G401.6 (cell line): Measurements from ENCODE around the gene NAA38.
"Not testable (repeated sequence)": the region's sequence is repeated elsewhere in the genome, so short reads cannot be mapped to it uniquely, and the experiment has no call there.

ENCODE experiments used
- FAIRE-seq: peaks from 2 replicates; lab custom pipeline; 2012; peaks lifted over from hg19 to GRCh38; lab: Jason Lieb, UNC

Gene NAA38

GRCh38 chr17:7881276-7882054, 24.1 kb upstream of the NAA38 start:
- no peak for FAIRE-seq

GRCh38 chr17:7880076-7880868, 22.9 kb upstream of the NAA38 start:
- no peak for FAIRE-seq

DNA sequence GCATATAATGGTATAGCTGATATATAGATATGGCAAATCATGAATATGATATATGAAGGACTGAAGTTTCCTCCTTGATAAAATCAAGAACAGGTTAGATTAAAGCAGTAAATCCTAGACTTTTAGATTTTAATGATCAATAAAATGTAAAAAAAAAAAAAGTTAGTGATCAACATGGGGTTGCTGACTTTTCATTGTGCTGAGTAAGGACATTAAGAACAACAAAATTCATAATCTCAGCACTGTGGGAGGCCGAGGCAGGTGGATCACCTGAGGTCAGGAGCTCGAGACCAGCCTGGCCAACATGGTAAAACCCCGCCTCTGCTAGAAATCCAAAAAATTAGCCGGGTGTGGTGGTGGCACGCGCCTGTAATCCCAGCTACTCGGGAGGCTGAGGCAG, 20.9 kb upstream of the NAA38 start:
- no peak for FAIRE-seq

DNA sequence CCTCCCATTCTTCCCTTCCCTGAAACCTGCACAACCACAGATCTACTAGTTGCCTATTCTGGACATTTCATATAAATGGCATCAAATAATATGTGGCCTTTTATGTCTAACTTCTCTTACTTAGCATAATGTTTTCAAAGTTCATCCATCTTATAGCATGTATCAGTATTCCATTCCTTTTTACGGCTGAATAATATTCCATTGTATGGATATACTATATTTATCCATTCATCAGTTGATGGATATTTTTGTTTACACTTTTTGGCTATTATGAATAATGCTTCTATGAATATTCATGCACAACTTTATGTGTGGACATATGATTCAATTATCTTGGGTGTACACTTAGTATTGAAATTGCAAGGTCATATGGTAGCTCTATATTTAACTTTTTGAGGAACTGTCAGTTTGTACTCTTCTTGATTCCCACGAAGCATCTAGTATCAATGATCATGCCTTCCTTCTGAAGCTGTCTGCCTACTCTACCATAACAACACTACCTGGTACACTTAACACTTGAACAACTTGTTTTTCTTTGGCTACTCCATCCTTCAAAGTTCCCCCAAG, 18.5 kb upstream of the NAA38 start:
- FAIRE-seq = no peak

DNA sequence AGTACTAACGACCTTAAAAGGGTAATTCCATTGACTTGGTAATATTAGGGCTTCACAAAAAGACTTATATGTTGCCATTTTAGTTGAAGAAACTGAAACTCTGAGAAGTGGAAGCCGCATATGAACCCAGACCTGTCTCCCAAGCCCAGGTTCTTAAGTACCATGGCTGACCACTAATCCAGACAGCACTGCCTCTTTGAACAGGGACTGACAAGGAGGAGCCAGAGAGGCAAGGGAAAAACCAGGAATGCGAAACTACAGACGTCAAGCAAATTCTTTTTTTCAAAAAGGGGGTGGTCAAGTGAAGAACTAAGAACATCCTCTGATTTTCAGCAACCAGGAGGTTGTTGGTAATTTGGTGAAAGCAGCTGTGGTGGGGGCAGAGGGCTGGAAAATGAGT, 15.7 kb upstream of the NAA38 start:
- FAIRE-seq = no peak

- no peak for FAIRE-seq
Observed at GRCh38 chr17:7867881-7868329, 10.5 kb upstream of the NAA38 start.

- FAIRE-seq = no peak
Observed at GRCh38 chr17:7864995-7865650, 7.8 kb upstream of the NAA38 start.

DNA sequence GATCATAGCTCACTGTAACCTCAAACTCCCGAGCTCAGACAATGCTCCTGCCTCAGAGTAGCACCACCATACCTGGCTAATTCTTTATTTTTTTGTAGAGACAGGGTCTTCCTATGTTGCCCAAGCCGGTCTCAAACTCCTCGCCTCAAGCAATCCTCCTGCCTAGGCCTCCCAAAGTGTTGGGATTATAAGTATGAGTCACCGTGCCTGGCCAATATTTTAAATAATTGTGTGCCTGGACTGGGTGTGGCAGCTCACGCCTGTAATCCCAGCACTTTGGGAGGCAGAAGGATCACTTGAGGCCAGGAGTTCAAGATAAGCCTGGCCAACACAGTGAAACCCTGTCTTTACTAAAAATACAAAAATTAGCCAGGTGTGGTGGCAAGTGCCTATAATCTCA, 7.0 kb upstream of the NAA38 start:
- not testable (repeated sequence) for FAIRE-seq

DNA sequence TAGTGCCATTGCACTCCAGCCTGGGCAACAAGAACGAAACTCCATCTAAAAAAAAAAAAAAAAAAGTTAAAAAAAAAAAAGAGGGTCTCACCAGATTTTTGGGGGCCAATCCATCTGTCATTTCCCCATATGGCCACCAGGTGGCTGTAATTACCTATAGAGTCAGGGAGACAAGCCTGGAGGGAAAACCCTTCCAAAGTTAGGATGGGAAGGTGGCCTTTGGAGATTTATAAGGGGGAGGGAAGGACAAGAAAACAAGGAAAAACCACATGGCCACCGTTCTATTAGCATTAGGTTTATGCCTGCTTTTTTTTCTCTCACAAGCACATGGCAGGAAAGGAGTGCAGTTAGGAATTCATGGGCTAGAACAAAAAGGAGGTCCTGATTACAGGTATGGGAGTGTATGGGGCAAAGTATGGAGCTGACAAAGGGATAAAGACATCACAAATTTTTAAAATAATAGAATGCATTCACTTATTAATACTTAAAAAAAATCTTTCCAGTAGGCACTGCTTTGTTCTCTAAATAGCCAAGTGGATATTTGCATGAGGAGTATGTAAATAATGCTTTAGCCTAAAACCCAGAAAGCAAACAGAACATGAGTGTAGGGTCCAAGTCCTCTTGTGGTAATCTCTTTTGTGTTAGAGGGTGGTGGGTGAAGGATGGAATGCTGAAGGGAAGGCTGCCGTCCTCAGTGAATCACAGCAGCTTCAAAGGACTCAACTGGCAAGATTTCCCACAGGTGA, 5.5 kb upstream of the NAA38 start:
- peak; percentile 84 for FAIRE-seq

DNA sequence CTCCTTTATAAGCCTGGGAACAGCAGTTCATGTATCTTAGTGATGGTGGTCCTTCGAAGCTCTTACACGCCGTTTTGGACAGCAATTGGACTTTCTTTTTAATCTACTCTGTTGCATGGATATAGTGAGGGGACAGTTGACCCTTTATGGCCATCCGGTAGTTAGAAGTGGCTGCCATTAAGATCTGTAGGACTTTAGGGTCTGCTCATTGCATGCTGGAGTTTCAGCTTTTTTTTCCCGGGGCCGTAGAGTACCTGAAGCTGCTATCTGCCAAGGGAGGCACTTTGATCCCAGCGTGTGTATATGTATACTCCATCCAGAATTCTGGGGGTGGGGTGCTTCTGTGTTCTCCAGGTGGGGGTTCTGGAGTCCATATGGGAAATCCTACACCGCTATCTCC, 1.7 kb upstream of the NAA38 start:
- no peak for FAIRE-seq

GRCh38 chr17:7858522-7858810, 1.1 kb upstream of the NAA38 start:
- FAIRE-seq = no peak

DNA sequence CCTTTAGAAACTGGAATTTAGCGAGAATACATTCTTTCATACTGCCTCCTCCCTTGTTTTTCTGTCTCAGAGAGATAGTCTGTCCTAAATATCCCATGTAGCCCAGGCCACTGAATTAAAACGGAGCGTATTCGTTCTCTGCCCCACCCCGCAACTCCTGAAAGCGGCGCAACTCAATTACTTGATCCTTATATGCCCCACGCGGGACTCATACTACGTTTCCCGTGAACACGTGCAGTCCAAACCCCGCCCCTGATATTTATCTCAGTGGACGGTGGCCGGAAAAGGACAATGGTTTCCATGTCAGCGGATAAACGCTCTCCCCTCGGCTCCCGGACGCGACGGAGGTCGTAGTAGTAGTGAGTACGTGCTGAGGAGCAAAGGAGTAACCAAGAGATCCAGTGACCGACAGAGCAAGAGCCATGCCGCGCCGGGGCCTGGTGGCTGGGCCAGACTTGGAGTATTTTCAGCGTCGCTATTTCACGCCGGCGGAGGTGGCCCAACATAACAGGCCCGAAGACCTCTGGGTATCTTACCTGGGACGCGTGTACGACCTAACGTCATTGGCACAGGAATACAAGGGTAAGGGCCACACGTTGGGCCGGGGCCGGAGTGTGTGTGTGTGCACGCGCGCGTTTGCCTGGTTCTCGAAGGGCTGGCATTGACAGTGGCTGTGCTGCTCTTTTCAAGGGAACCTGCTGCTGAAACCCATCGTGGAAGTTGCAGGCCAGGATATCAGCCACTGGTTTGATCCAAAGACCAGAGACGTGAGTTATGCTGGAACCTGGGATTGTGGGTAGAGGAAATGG, 558 bp upstream of the NAA38 start, which contains the start of gene CYB5D1:
CYB5D1 (plus strand) TSS at position 291 of the 809 bp plus-strand sequence; CDS start at position 423, 132 bp downstream.
- FAIRE-seq = no peak

- no peak for FAIRE-seq
Observed at GRCh38 chr17:7856011-7856810, 1.1 kb downstream of the NAA38 start.

- FAIRE-seq = no peak
Observed at GRCh38 chr17:7855660-7856010, 1.7 kb downstream of the NAA38 start.

- no peak for FAIRE-seq
Observed at GRCh38 chr17:7854851-7855659, 2.3 kb downstream of the NAA38 start, which contains the start of gene TMEM88. Gene TMEM88 (plus strand): TSS chr17:7855066. CDS start chr17:7855075, 9 bp downstream.

DNA sequence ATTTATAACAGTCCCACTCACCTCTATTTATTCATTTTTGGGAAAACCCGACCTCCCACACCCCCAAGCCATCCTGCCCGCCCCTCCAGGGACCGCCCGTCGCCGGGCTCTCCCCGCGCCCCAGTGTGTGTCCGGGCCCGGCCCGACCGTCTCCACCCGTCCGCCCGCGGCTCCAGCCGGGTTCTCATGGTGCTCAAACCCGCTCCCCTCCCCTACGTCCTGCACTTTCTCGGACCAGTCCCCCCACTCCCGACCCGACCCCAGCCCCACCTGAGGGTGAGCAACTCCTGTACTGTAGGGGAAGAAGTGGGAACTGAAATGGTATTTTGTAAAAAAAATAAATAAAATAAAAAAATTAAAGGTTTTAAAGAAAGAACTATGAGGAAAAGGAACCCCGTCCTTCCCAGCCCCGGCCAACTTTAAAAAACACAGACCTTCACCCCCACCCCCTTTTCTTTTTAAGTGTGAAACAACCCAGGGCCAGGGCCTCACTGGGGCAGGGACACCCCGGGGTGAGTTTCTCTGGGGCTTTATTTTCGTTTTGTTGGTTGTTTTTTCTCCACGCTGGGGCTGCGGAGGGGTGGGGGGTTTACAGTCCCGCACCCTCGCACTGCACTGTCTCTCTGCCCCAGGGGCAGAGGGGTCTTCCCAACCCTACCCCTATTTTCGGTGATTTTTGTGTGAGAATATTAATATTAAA, 3.1 kb downstream of the NAA38 start:
- FAIRE-seq = no peak

DNA sequence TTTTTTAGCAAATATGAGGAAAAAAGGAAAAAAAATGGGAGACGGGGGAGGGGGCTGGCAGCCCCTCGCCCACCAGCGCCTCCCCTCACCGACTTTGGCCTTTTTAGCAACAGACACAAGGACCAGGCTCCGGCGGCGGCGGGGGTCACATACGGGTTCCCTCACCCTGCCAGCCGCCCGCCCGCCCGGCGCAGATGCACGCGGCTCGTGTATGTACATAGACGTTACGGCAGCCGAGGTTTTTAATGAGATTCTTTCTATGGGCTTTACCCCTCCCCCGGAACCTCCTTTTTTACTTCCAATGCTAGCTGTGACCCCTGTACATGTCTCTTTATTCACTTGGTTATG, 3.7 kb downstream of the NAA38 start:
- FAIRE-seq = no peak

GRCh38 chr17:7852919-7853690, 4.3 kb downstream of the NAA38 start:
- no peak for FAIRE-seq
